ENCODE measurements around the gene CREB5.

CREB5 gene

DNA sequence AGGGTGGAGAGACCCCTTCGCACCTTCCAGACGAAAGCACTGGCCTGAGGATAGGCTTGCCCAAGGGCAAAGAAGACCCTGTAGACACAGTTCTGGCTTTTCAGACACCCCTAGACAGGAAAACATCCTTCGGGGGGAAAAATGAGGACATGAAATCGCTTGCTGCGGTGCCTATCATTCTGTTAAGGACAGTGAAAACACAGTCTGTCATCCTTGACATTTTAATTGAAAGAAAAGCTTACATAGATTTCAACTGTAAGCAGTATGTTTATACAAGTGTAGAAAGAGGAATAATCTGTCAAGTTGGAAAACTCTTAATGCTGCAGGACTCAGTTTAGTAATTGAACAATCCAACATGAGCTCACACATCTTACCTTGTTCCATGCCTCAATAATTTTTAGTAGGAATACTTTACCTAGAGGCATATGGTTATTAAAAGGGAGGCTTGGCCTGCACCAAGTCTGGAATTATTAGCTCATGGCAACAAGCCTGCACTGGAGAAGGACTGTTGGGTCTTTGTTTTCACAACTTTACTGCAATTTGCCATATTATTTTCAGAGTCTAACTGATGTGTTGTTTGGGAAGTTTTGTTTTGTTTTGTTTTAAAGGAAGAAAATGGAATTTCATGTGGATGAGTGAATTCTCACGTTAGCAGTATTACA is 302.3 kb downstream of the CREB5 start:
- no peak for DNase-seq (ENCODE audit: low read depth)

GRCh38 chr7:28717445-28718054 is 305.2 kb downstream of the CREB5 start:
- DNase-seq (ENCODE audit: low read depth), result no peak

- DNase-seq (ENCODE audit: low read depth), result no peak
These were observed 305.8 kb downstream of the CREB5 start for GRCh38 chr7:28718055-28718481.

DNA sequence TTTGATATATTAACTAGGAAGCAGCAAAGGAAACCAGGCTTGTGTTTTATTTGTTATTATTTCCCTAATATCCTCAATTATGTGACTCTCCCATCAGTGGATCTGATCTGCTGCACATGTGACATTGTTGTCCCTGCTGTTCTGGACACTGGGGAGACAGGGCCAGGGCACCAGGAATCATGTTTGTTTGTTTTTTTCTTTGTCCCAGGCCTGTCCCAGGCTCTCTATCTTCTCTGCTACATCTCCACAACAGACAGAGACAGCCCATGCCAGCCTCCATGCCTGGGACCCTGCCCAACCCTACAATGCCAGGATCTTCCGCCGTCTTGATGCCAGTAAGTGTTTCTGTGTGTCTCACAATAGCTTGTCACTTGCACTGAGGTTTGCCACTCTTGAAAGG is 306.2 kb downstream of the CREB5 start:
- no peak for DNase-seq (ENCODE audit: low read depth)

GRCh38 chr7:28722684-28723083 is 310.4 kb downstream of the CREB5 start:
- no peak for DNase-seq (ENCODE audit: low read depth)

DNA sequence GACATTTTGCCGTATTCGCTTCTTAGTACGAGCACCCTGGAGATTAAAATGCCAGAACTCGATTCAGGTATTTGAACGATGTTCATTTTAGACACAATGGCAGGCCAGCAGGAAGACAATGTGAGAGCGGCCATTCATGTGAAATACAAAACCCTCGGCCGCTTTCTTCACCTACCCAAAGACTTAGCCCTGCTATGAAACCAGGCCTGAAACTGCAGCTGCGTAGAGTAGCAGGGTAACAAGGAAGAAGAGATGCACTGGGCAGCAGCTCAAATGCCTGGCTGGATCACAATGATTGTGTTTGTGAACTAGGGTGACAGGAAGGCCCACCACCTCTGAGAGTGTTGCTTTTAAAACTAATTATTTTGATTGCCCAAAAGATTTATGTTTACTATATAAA is 311.0 kb downstream of the CREB5 start:
- DNase-seq (ENCODE audit: low read depth), result no peak

GRCh38 chr7:28724563-28724962 is 312.2 kb downstream of the CREB5 start:
- no peak for DNase-seq (ENCODE audit: low read depth)

GRCh38 chr7:28725045-28725642 is 312.8 kb downstream of the CREB5 start:
- no peak for DNase-seq (ENCODE audit: low read depth)

DNA sequence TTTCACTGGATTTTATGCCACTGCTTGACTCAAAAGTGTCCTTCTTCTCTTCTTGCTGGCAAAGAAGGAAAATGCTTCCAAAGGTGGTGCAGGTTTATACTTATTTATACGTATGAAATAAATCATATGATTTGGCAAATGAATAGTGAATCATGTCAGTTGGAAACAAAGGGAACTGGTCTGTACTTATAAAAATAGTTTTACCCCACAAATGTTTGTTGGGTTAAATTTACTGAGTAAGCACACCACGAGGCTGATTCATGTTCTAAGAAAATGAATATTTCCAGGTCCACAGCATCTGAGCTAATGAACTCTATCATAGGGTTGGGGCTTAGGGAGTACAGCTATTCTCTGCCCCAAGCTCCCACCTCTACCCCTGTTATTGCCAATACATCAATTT is 313.6 kb downstream of the CREB5 start:
- DNase-seq (ENCODE audit: low read depth), result no peak

DNA sequence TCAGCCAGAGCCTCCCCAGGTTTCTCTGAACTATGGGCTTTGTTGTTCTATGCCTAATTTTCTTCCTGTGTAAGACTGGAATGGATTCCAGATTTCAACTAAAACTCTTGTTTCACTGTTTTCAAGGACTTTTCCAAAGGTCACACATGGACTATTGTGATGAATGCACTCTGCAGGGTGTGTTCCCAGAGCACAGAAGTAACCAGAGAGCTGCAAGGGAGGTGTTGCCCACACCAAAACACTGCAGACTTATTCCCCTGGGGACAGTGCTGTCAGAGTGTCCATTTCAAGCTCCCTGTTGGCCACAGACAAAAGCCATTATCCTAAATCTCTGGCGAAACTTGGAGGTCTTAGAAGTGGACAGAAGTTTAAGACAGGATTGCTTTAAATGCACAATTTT is 314.2 kb downstream of the CREB5 start:
- peak; percentile 43 for DNase-seq (ENCODE audit: low read depth)

GRCh38 chr7:28729281-28729680 is 317.0 kb downstream of the CREB5 start:
- DNase-seq (ENCODE audit: low read depth), result no peak

- DNase-seq (ENCODE audit: low read depth), result no peak
These were observed 317.4 kb downstream of the CREB5 start for GRCh38 chr7:28729727-28730126.

DNA sequence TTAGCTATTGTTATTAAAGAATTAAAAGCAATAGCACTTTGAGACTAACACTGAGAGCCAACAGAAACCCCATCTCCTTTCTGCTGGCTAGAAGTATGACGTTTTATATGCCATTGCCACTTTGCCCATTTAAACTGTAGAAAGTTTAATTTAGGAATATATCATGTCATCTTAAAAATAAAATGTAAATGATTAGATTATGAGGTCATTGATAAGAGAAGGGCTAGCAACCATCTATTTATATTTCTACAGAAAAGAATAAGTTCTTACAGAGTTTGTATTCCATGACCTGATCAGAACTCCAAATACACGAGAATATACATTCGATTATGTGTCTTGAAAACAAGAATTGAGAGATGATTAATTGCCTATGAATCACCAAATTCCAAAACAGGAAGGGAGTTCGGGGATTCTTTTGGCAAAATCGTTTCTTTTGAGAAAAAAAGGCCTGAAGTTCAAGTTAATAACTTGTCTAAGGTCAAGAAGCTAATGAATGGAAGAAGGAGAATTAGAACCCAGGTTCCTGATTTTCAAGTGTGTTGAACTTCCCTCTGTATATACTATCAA is 318.9 kb downstream of the CREB5 start:
- DNase-seq (ENCODE audit: low read depth), result no peak

DNA sequence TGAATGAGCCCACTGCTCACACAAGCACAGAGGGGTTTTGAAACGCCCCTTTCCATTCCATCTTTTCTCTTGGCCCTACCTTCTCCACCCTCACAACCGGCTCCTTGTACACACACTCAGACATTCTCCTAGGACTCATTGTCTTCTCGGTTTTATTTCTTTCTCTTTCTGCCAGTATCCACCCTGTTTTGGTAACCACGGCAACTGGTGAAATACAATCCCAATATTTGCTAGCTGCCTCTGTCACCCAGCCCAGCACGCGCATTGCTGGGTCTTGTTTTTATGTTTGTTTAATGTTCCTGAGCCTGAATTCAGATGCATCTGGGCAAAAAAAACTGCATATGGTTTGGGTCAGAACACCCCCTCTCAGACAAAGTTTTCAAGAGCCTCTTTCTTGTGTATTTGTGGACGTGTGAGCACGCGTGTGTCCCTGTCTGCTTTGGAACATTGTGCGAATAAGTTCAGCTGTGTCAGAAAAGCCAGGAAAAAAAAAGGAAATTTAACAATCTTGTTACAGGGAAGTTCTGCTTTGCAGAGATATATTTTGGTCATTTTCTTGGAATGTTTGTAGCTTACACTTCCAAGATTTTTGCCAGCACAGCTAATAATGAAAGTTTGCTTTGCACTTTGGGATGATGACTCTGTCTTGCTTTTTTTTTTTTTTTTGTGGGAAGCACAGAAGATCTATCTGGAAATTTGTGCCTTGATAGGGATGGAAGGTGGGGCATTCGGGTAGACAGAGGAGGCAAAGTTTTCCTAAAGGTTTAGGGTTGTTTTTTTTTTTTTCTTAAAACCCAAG is 320.0 kb downstream of the CREB5 start:
- DNase-seq (ENCODE audit: low read depth), result peak; percentile 64

- no peak for DNase-seq (ENCODE audit: low read depth)
These were observed 320.7 kb downstream of the CREB5 start for GRCh38 chr7:28733035-28733434.

DNA sequence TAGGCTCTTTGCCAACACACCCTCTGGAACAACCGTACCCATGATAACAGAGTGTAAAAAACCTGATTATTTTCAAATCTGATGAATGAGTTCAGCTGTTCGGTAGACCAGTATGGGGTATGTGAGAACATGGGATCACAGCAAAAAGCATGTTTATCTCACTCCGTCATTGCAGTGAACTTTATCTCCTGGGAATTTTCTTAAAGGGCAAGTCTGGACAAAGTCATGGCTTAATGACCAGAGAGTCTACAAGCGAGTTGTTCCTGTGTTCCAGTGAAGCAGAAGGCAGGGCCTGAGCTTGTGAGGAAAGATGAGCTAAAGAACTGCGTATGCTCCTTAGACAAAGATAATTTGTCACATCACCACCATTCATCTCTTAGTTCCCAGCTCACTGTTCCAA is 326.1 kb downstream of the CREB5 start:
- no peak for DNase-seq (ENCODE audit: low read depth)

DNA sequence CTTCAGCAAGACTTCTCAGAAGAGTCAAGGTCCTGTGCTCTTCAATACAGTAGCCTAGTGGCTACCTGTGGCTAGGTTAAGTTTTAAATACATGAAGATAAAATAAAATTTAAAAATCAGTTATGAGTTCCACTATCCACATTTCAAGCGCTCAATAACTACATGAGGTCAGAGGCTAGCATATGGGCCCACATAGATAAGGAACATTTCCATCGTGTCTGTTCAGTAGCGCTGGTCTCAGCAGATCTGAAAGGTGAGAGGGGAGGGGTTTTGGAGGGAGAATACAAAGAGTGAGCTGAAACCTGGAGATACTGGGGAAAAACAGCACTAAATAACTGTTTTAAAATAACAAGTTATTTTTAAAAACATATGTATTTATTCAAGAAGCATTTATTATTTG is 326.8 kb downstream of the CREB5 start:
- DNase-seq (ENCODE audit: low read depth), result no peak

- no peak for DNase-seq (ENCODE audit: low read depth)
These were observed 327.5 kb downstream of the CREB5 start for GRCh38 chr7:28739826-28740225.

- DNase-seq (ENCODE audit: low read depth), result no peak
These were observed 332.6 kb downstream of the CREB5 start for GRCh38 chr7:28744951-28745350.

GRCh38 chr7:28745351-28745750 is 333.0 kb downstream of the CREB5 start:
- DNase-seq (ENCODE audit: low read depth), result no peak

DNA sequence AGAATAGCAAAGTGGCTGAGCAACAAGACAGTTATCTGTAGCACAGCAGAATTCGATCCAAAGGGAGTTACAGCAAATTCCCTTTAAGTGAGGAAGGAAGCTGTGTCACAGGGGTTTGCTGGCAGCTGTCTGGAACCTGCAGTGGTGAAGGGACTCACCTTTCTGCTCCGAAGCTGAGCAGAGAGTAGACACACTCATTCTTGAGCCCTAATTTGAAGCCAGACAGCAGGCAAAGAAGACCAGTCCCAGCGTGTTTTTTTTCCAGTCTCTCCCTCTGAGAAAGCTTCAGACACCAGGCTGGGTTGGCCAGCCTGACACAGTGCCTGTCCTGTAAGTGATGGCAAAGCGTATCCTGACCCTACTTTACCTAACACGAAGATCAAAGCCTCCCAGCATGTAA is 335.1 kb downstream of the CREB5 start:
- no peak for DNase-seq (ENCODE audit: low read depth)

- DNase-seq (ENCODE audit: low read depth), result no peak
These were observed 335.5 kb downstream of the CREB5 start for GRCh38 chr7:28747854-28748253.

GRCh38 chr7:28748346-28748745 is 336.0 kb downstream of the CREB5 start:
- no peak for DNase-seq (ENCODE audit: low read depth)

Data from fibroblast of gingiva (primary cell).